ENCODE data around the gene CFAP46. TPM values are rescaled to one million over a fixed set of nuclear protein-coding genes. Genes with fewer than 3 reads are reported as not detected.

Gene CFAP46
- total and polyA plus RNA-seq, 2 of the 8 experiments (the other 6 are each of a cell fraction or from before 2014, with no cell fraction given) = 2.6 to 4.8 TPM

- TF ChIP-seq POLR2AphosphoS5 (IDR thresholded peaks at IDR 0.05; ENCODE audit: low read depth, low read length) = no peak
- TF ChIP-seq TCF12 (IDR thresholded peaks at IDR 0.05; ENCODE audit: low read depth, low read length) = no peak
- no peak for TF ChIP-seq SRF (IDR thresholded peaks at IDR 0.05; ENCODE audit: low read depth, low read length)
These were observed 28.7 kb downstream of the CFAP46 start (continued) for GRCh38 chr10:132913559-132914115.
